WERI-Rb-1 (cell line): ENCODE measurements around the gene IL36RN.

Experiments
- DNase-seq: peaks from one replicate; pipeline ENCODE4 v3.0.0-alpha.2; 2020
- H3K27ac ChIP-seq: fragments of 250-450 bp; sonication (Bioruptor Pico); 2 replicates; pipeline ENCODE4 v1.5.1; 2020; ENCODE audit warnings: mild to moderate bottlenecking, moderate library complexity
- H3K27me3 ChIP-seq: fragments of 250-450 bp; sonication (Bioruptor Pico); 2 replicates; pipeline ENCODE4 v1.5.1; 2021; ENCODE audit warnings: mild to moderate bottlenecking, low read depth, moderate library complexity; ENCODE audit not compliant: insufficient read depth, severe bottlenecking
- H3K36me3 ChIP-seq: fragments of 250-450 bp; sonication (Bioruptor Pico); 2 replicates; pipeline ENCODE4 v1.5.1; 2020; ENCODE audit warnings: mild to moderate bottlenecking, moderate library complexity
- H3K4me3 ChIP-seq: 2 replicates; pipeline ENCODE4 v1.5.1; 2011; ENCODE audit warnings: low read depth, mild to moderate bottlenecking, control low read depth, low read length
- H3K9me3 ChIP-seq: fragments of 250-450 bp; sonication (Bioruptor Pico); 2 replicates; pipeline ENCODE4 v1.5.1; 2021; ENCODE audit warnings: mild to moderate bottlenecking, moderate library complexity; ENCODE audit not compliant: severe bottlenecking
- CTCF ChIP-seq: IDR thresholded peaks from 2 replicates; pipeline ENCODE4 v1.5.1; 2011; ENCODE audit warnings: low read depth, mild to moderate bottlenecking, control low read depth, inconsistent platforms, low read length

Gene IL36RN

GRCh38 chr2:113105047-113105785 lies 46.2 kb downstream of the IL36RN start:
- Histone ChIP-seq H3K9me3 (peaks cover 6% of the 10 kb centered on the region), H3K27ac (no peak overlapping the region), H3K27me3 (no peaks in the 10 kb centered on the region), H3K36me3 (no peaks in the 10 kb centered on the region), H3K4me3 (no peak overlapping the region)
- no peak for DNase-seq
- no peak for TF ChIP-seq CTCF

- Histone ChIP-seq H3K36me3 (no peaks in the 10 kb centered on the region), H3K4me3 (no peak overlapping the region), H3K9me3 (no peaks in the 10 kb centered on the region), H3K27ac (no peak overlapping the region), H3K27me3 (no peaks in the 10 kb centered on the region)
- DNase-seq = no peak
- TF ChIP-seq CTCF = no peak
Measured at GRCh38 chr2:113111121-113111520, 52.1 kb downstream of the IL36RN start.

- no peaks in the 10 kb centered on the region for H3K36me3 ChIP-seq
- H3K9me3 ChIP-seq = no peaks in the 10 kb centered on the region
- no peak overlapping the region for H3K4me3 ChIP-seq
- DNase-seq = no peak
- TF ChIP-seq CTCF = no peak
- no peaks in the 10 kb centered on the region for H3K27me3 ChIP-seq
- H3K27ac ChIP-seq = no peak overlapping the region
Measured at GRCh38 chr2:113111823-113112287, 52.9 kb downstream of the IL36RN start.

- H3K27me3 ChIP-seq = no peaks in the 10 kb centered on the region
- DNase-seq = no peak
- no peak for TF ChIP-seq CTCF
- H3K36me3 ChIP-seq = no peaks in the 10 kb centered on the region
- no peak overlapping the region for H3K27ac ChIP-seq
- H3K4me3 ChIP-seq = no peak overlapping the region
- no peaks in the 10 kb centered on the region for H3K9me3 ChIP-seq
Measured at GRCh38 chr2:113112441-113112840, 53.4 kb downstream of the IL36RN start.

GRCh38 chr2:113112871-113113270 lies 53.9 kb downstream of the IL36RN start:
- no peak for DNase-seq
- H3K27me3 ChIP-seq = no peaks in the 10 kb centered on the region
- no peak for TF ChIP-seq CTCF
- no peaks in the 10 kb centered on the region for H3K9me3 ChIP-seq
- H3K4me3 ChIP-seq = no peak overlapping the region
- no peaks in the 10 kb centered on the region for H3K36me3 ChIP-seq
- no peak overlapping the region for H3K27ac ChIP-seq

- Histone ChIP-seq H3K27me3 (no peaks in the 10 kb centered on the region), H3K4me3 (no peak overlapping the region), H3K9me3 (no peaks in the 10 kb centered on the region), H3K36me3 (no peaks in the 10 kb centered on the region), H3K27ac (no peak overlapping the region)
- TF ChIP-seq CTCF = no peak
- no peak for DNase-seq
Measured at GRCh38 chr2:113113807-113114206, 54.8 kb downstream of the IL36RN start.
